Measurements from ENCODE around the gene MGP.

DNA sequence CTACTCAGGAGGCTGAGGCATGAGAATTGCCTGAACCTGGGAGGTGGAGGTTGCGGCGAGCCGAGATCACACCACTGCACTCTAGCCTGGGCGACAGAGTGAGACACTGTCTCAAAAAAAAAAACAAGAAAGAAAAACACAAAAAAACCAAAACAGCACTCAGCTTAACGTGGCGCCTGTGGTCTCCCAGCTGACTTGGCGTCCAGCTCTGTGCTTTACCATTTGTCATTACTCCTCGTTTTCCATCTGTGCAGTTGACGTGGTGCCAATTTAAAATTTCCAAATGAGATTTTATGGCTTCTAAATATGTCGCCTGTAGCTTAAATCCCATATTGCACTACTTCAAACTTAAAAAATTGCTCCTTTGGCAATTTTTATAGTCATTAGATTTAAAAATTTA is 2.0 kb downstream of the MGP start:
- no peak for TF ChIP-seq EZH2phosphoT487 (IDR thresholded peaks at IDR 0.05; ENCODE audit: borderline replicate concordance, low read depth, low read length)
- TF ChIP-seq, protein P1, sequence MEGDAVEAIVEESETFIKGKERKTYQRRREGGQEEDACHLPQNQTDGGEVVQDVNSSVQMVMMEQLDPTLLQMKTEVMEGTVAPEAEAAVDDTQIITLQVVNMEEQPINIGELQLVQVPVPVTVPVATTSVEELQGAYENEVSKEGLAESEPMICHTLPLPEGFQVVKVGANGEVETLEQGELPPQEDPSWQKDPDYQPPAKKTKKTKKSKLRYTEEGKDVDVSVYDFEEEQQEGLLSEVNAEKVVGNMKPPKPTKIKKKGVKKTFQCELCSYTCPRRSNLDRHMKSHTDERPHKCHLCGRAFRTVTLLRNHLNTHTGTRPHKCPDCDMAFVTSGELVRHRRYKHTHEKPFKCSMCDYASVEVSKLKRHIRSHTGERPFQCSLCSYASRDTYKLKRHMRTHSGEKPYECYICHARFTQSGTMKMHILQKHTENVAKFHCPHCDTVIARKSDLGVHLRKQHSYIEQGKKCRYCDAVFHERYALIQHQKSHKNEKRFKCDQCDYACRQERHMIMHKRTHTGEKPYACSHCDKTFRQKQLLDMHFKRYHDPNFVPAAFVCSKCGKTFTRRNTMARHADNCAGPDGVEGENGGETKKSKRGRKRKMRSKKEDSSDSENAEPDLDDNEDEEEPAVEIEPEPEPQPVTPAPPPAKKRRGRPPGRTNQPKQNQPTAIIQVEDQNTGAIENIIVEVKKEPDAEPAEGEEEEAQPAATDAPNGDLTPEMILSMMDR (conservative IDR thresholded peaks at IDR 0.05; ENCODE audit: low read length) = no peak

Measured in OCI-LY7 (cell line).